GM21381 (cell line): ENCODE results near the gene TIMP4.

Source experiments
- ATAC-seq: cut with Tn5 transposase; IDR thresholded peaks from one replicate; pipeline ENCODE4 v1.9.1; 2021; ENCODE audit warnings: mild to moderate bottlenecking, moderate library complexity; ENCODE audit not compliant: unreplicated experiment

TIMP4 gene

GRCh38 chr3:12148183-12148940, 10.3 kb downstream of the TIMP4 start:
- no peak for ATAC-seq

GRCh38 chr3:12147049-12147780, 11.5 kb downstream of the TIMP4 start:
- ATAC-seq: no peak

GRCh38 chr3:12143949-12144504, 14.7 kb downstream of the TIMP4 start:
- ATAC-seq: no peak

- no peak for ATAC-seq
Measured at GRCh38 chr3:12142476-12142875, 16.2 kb downstream of the TIMP4 start.

- no peak for ATAC-seq
Measured at GRCh38 chr3:12141350-12141749, 17.4 kb downstream of the TIMP4 start.

GRCh38 chr3:12139111-12139511, 19.6 kb downstream of the TIMP4 start:
- no peak for ATAC-seq

GRCh38 chr3:12138044-12138443, 20.7 kb downstream of the TIMP4 start:
- no peak for ATAC-seq

- no peak for ATAC-seq
Measured at GRCh38 chr3:12136371-12136770, 22.3 kb downstream of the TIMP4 start.

- no peak for ATAC-seq
Measured at GRCh38 chr3:12135029-12135657, 23.6 kb downstream of the TIMP4 start.

- ATAC-seq: no peak
Measured at GRCh38 chr3:12132881-12133280, 25.8 kb downstream of the TIMP4 start.

GRCh38 chr3:12131351-12132090, 27.2 kb downstream of the TIMP4 start:
- no peak for ATAC-seq

GRCh38 chr3:12127391-12127790, 31.3 kb downstream of the TIMP4 start:
- no peak for ATAC-seq

GRCh38 chr3:12125772-12126171, 32.9 kb downstream of the TIMP4 start:
- no peak for ATAC-seq

- ATAC-seq: no peak
Measured at GRCh38 chr3:12121466-12121865, 37.2 kb downstream of the TIMP4 start.

GRCh38 chr3:12120374-12121140, 38.2 kb downstream of the TIMP4 start:
- ATAC-seq: no peak

GRCh38 chr3:12117473-12117872, 41.2 kb downstream of the TIMP4 start:
- ATAC-seq: no peak

- no peak for ATAC-seq
Measured at GRCh38 chr3:12116870-12117269, 41.8 kb downstream of the TIMP4 start.

GRCh38 chr3:12115849-12116248, 42.9 kb downstream of the TIMP4 start:
- no peak for ATAC-seq

GRCh38 chr3:12115104-12115503, 43.6 kb downstream of the TIMP4 start:
- ATAC-seq: no peak

- ATAC-seq: no peak
Measured at GRCh38 chr3:12114251-12114650, 44.5 kb downstream of the TIMP4 start.
